ENCODE data around the gene AKNAD1.

Gene AKNAD1

GRCh38 chr1:108829498-108829916 lies 27.4 kb downstream of the AKNAD1 start:
- CTCF ChIA-PET = interaction anchor here (0.7 to 11.3 kb wide), 19 partner anchors 8 to 125 kb away, joined by 3 to 540 read pairs (median 11); partner anchors contain the start of gene AKNAD1
- no peak for TF ChIP-seq CTCF (IDR thresholded peaks at IDR 0.05; ENCODE audit: insufficient read depth, low read length, missing control alignments)
- POLR2A ChIA-PET = interaction anchor here (0.9 to 1.3 kb wide), 3 partner anchors 15 to 246 kb away, joined by 3 read pairs; partner anchors contain the start of gene TAF13
- DNase-seq (ENCODE audit: low read depth, low spot score) = no peak
- no peak overlapping the region for H3K4me3 ChIP-seq (ENCODE audit: low read depth, low read length)

GRCh38 chr1:108828074-108828961 lies 28.6 kb downstream of the AKNAD1 start:
- CTCF ChIA-PET = interaction anchor here (0.6 to 11.3 kb wide), 35 partner anchors 8 to 702 kb away, joined by 3 to 540 read pairs (median 5); partner anchors contain the start of gene AKNAD1
- no peak for DNase-seq (ENCODE audit: low read depth, low spot score)
- TF ChIP-seq CTCF (IDR thresholded peaks at IDR 0.05; ENCODE audit: insufficient read depth, low read length, missing control alignments) = peak; percentile 77
- POLR2A ChIA-PET = interaction anchor here (1.0 kb wide), 1 partner anchor 62 kb away, joined by 3 read pairs; no protein-coding TSS in a partner anchor
- no peak overlapping the region for H3K4me3 ChIP-seq (ENCODE audit: low read depth, low read length)

GRCh38 chr1:108826081-108826635 lies 30.7 kb downstream of the AKNAD1 start:
- no peak overlapping the region for H3K4me3 ChIP-seq (ENCODE audit: low read depth, low read length)
- TF ChIP-seq CTCF (IDR thresholded peaks at IDR 0.05; ENCODE audit: insufficient read depth, low read length, missing control alignments) = no peak
- DNase-seq (ENCODE audit: low read depth, low spot score) = no peak
- POLR2A ChIA-PET = no interaction called here
- CTCF ChIA-PET = interaction anchor here (1.7 to 11.3 kb wide), 6 partner anchors 9 to 73 kb away, joined by 5 to 540 read pairs (median 60); no protein-coding TSS in a partner anchor

- no peak for DNase-seq (ENCODE audit: low read depth, low spot score)
- no peak for TF ChIP-seq CTCF (IDR thresholded peaks at IDR 0.05; ENCODE audit: insufficient read depth, low read length, missing control alignments)
- POLR2A ChIA-PET = no interaction called here
- CTCF ChIA-PET = interaction anchor here (1.1 to 11.3 kb wide), 3 partner anchors 10 to 75 kb away, joined by 3 to 540 read pairs (median 121); no protein-coding TSS in a partner anchor
- H3K4me3 ChIP-seq (ENCODE audit: low read depth, low read length) = no peak overlapping the region
These were observed 32.8 kb downstream of the AKNAD1 start for GRCh38 chr1:108824051-108824450.

GRCh38 chr1:108823632-108824031 lies 33.3 kb downstream of the AKNAD1 start:
- POLR2A ChIA-PET = no interaction called here
- CTCF ChIA-PET = interaction anchor here (9.1 to 11.3 kb wide), 2 partner anchors 23 to 75 kb away, joined by 121 to 540 read pairs; no protein-coding TSS in a partner anchor
- no peak overlapping the region for H3K4me3 ChIP-seq (ENCODE audit: low read depth, low read length)
- no peak for DNase-seq (ENCODE audit: low read depth, low spot score)
- TF ChIP-seq CTCF (IDR thresholded peaks at IDR 0.05; ENCODE audit: insufficient read depth, low read length, missing control alignments) = no peak

GRCh38 chr1:108819878-108820277 lies 37.0 kb downstream of the AKNAD1 start:
- DNase-seq (ENCODE audit: low read depth, low spot score) = no peak
- no peak overlapping the region for H3K4me3 ChIP-seq (ENCODE audit: low read depth, low read length)
- ChIA-PET POLR2A (no interaction called here), CTCF (interaction anchor here (1.2 to 2.8 kb wide), 5 partner anchors 9 to 79 kb away, joined by 3 to 29 read pairs (median 5); no protein-coding TSS in a partner anchor)
- no peak for TF ChIP-seq CTCF (IDR thresholded peaks at IDR 0.05; ENCODE audit: insufficient read depth, low read length, missing control alignments)
